Neural progenitor cell (in vitro differentiated cells): ENCODE data around the gene C1orf226. TPM values are rescaled to one million over a fixed set of nuclear protein-coding genes. Genes with fewer than 3 reads are reported as not detected.

Source experiments
- DNase-seq: peaks from one replicate; pipeline ENCODE4 v3.0.0-alpha.2; 2016; ENCODE audit warnings: low spot score
- H2AFZ ChIP-seq: fragments of 200-600 bp; sonication (generic); replicated peaks from 2 replicates; pipeline ENCODE4 v1.6.1; 2016; ENCODE audit warnings: antibody characterized with exemption
- H3F3A ChIP-seq: fragments of 200-600 bp; sonication (generic); 2 replicates; pipeline ENCODE4 v1.6.1; 2016; ENCODE audit warnings: antibody characterized with exemption, low read depth
- H3K27ac ChIP-seq: fragments of 200-600 bp; sonication (generic); 2 replicates; pipeline ENCODE4 v1.5.1; 2016; ENCODE audit warnings: mild to moderate bottlenecking
- H3K27me3 ChIP-seq: fragments of 200-600 bp; sonication (generic); 2 replicates; pipeline ENCODE4 v1.6.1; 2016; ENCODE audit warnings: mild to moderate bottlenecking, moderate library complexity
- H3K36me3 ChIP-seq: fragments of 200-600 bp; sonication (generic); 2 replicates; pipeline ENCODE4 v1.5.1; 2016
- H3K4me1 ChIP-seq: fragments of 200-600 bp; sonication (generic); 2 replicates; pipeline ENCODE4 v1.6.1; 2016; ENCODE audit warnings: mixed run types
- H3K4me2 ChIP-seq: fragments of 200-600 bp; sonication (generic); 2 replicates; pipeline ENCODE4 v1.6.1; 2016
- H3K4me3 ChIP-seq: fragments of 200-600 bp; sonication (generic); 2 replicates; pipeline ENCODE4 v1.5.1; 2016
- H3K79me2 ChIP-seq: fragments of 200-600 bp; sonication (generic); 2 replicates; pipeline ENCODE4 v1.6.1; 2016; ENCODE audit warnings: low read depth
- H3K9ac ChIP-seq: fragments of 200-600 bp; sonication (generic); 2 replicates; pipeline ENCODE4 v1.6.1; 2016
- H3K9me3 ChIP-seq: fragments of 200-600 bp; sonication (generic); 2 replicates; pipeline ENCODE4 v1.5.1; 2016; ENCODE audit warnings: low read depth
- H4K20me1 ChIP-seq: fragments of 200-600 bp; sonication (generic); 2 replicates; pipeline ENCODE4 v1.6.1; 2016; ENCODE audit warnings: low read depth
- H3K27ac Mint-ChIP-seq: 3 replicates; pipeline ENCODE4 v1.8.0; 2021; ENCODE audit warnings: mixed read lengths
- H3K27me3 Mint-ChIP-seq: 2 replicates; pipeline ENCODE4 v1.8.0; 2022; ENCODE audit warnings: low read depth, mild to moderate bottlenecking, inconsistent platforms, moderate library complexity, mixed read lengths; ENCODE audit not compliant: insufficient read depth
- H3K36me3 Mint-ChIP-seq: 3 replicates; pipeline ENCODE4 v1.8.0; 2021; ENCODE audit warnings: mixed read lengths
- H3K4me1 Mint-ChIP-seq: 3 replicates; pipeline ENCODE4 v1.8.0; 2021; ENCODE audit warnings: mixed read lengths
- H3K4me3 Mint-ChIP-seq: 3 replicates; pipeline ENCODE4 v1.8.0; 2021; ENCODE audit warnings: mild to moderate bottlenecking, moderate library complexity, mixed read lengths
- H3K9me3 Mint-ChIP-seq: 3 replicates; pipeline ENCODE4 v1.8.0; 2020; ENCODE audit warnings: mixed read lengths
- CTCF ChIP-seq: fragments of 200-600 bp; sonication (generic); IDR thresholded peaks from 2 replicates; pipeline ENCODE4 v1.5.1; 2017; ENCODE audit warnings: antibody characterized with exemption, mild to moderate bottlenecking
- EZH2 ChIP-seq: fragments of 200-600 bp; sonication (generic); IDR thresholded peaks from 2 replicates; pipeline ENCODE4 v1.6.1; 2017; ENCODE audit warnings: antibody characterized with exemption, mild to moderate bottlenecking, moderate library complexity
- EZH2phosphoT487 ChIP-seq: fragments of 200-600 bp; sonication (generic); IDR thresholded peaks from 2 replicates; pipeline ENCODE4 v1.6.1; 2017; ENCODE audit warnings: antibody characterized with exemption
- total RNA-seq: library from RNA; depleted of rRNA; stranded (reverse); fragments of >200 nt; gene quantifications from 2 replicates; pipeline ENCODE4 v1.2.3, GENCODE V29; 2015; ENCODE audit warnings: low replicate concordance

C1orf226 gene
- total RNA-seq, 1 donor from 2014 or later = 3.9 TPM

- Histone ChIP-seq H3K79me2 (no peaks in the 10 kb centered on the region), H3K4me2 (no peak overlapping the region), H2AFZ (no peak overlapping the region), H3K4me3 (no peak overlapping the region), H3K9me3 (no peaks in the 10 kb centered on the region), H3F3A (no peaks in the 10 kb centered on the region), H3K9ac (no peak overlapping the region), H3K36me3 (no peaks in the 10 kb centered on the region), H3K27ac (no peak overlapping the region), H4K20me1 (no peaks in the 10 kb centered on the region), H3K27me3 (no peaks in the 10 kb centered on the region), H3K4me1 (no peaks in the 10 kb centered on the region)
- no peak for DNase-seq
- peaks cover 30% of the 10 kb centered on the region for H3K36me3 Mint-ChIP-seq
- TF ChIP-seq EZH2 = no peak
- no peak for TF ChIP-seq CTCF
- no peak for TF ChIP-seq EZH2phosphoT487
- H3K4me1 Mint-ChIP-seq = peaks cover 14% of the 10 kb centered on the region
- no peaks in the 10 kb centered on the region for H3K27me3 Mint-ChIP-seq
- no peaks in the 10 kb centered on the region for H3K9me3 Mint-ChIP-seq
- no peak overlapping the region for H3K4me3 Mint-ChIP-seq
- H3K27ac Mint-ChIP-seq = peak overlapping the region; percentile 62
Measured at GRCh38 chr1:162372159-162373071, 9.1 kb upstream of the C1orf226 start.

- H3K4me1 ChIP-seq = no peaks in the 10 kb centered on the region
- H4K20me1 ChIP-seq = no peaks in the 10 kb centered on the region
- H3K27ac Mint-ChIP-seq = peak overlapping the region; percentile 54
- no peaks in the 10 kb centered on the region for H3K36me3 ChIP-seq
- H3K4me2 ChIP-seq = no peak overlapping the region
- DNase-seq = no peak
- no peak overlapping the region for H3K27ac ChIP-seq
- no peak overlapping the region for H3K9ac ChIP-seq
- H3K4me1 Mint-ChIP-seq = peaks cover 14% of the 10 kb centered on the region
- H3K4me3 ChIP-seq = no peak overlapping the region
- H3K36me3 Mint-ChIP-seq = peaks cover 26% of the 10 kb centered on the region
- H3K4me3 Mint-ChIP-seq = no peak overlapping the region
- H3K9me3 ChIP-seq = no peaks in the 10 kb centered on the region
- no peaks in the 10 kb centered on the region for H3F3A ChIP-seq
- TF ChIP-seq EZH2phosphoT487 (no peak), CTCF (no peak), EZH2 (no peak)
- H3K79me2 ChIP-seq = no peaks in the 10 kb centered on the region
- H2AFZ ChIP-seq = no peak overlapping the region
- no peaks in the 10 kb centered on the region for H3K9me3 Mint-ChIP-seq
- no peaks in the 10 kb centered on the region for H3K27me3 Mint-ChIP-seq
- no peaks in the 10 kb centered on the region for H3K27me3 ChIP-seq
Measured at GRCh38 chr1:162373072-162373427, 8.5 kb upstream of the C1orf226 start.

GRCh38 chr1:162373541-162374260, 7.8 kb upstream of the C1orf226 start:
- H3K36me3 Mint-ChIP-seq = peaks cover 21% of the 10 kb centered on the region
- Histone ChIP-seq H4K20me1 (no peaks in the 10 kb centered on the region), H3K4me1 (no peaks in the 10 kb centered on the region), H2AFZ (no peak overlapping the region), H3K4me2 (no peak overlapping the region), H3K9me3 (no peaks in the 10 kb centered on the region), H3F3A (no peaks in the 10 kb centered on the region), H3K9ac (no peak overlapping the region), H3K36me3 (no peaks in the 10 kb centered on the region), H3K27ac (no peak overlapping the region), H3K4me3 (no peak overlapping the region), H3K27me3 (no peaks in the 10 kb centered on the region), H3K79me2 (no peaks in the 10 kb centered on the region)
- no peak for DNase-seq
- TF ChIP-seq CTCF (no peak), EZH2phosphoT487 (no peak), EZH2 (no peak)
- no peaks in the 10 kb centered on the region for H3K27me3 Mint-ChIP-seq
- H3K4me3 Mint-ChIP-seq = no peak overlapping the region
- H3K27ac Mint-ChIP-seq = peak overlapping the region; percentile 54
- H3K9me3 Mint-ChIP-seq = no peaks in the 10 kb centered on the region
- H3K4me1 Mint-ChIP-seq = peaks cover 14% of the 10 kb centered on the region
